Measurements from ENCODE around the gene MTHFS. TPM values are rescaled to one million over a fixed set of nuclear protein-coding genes. Genes with fewer than 3 reads are reported as not detected.
"Not testable (repeated sequence)": the region's sequence is repeated elsewhere in the genome, so short reads cannot be mapped to it uniquely, and the experiment has no call there.

MTHFS gene
- total and polyA plus RNA-seq, 2 donors (not counting 3 experiments of a cell fraction or from before 2014, with no cell fraction given): 9.3 to 15.7 TPM

DNA sequence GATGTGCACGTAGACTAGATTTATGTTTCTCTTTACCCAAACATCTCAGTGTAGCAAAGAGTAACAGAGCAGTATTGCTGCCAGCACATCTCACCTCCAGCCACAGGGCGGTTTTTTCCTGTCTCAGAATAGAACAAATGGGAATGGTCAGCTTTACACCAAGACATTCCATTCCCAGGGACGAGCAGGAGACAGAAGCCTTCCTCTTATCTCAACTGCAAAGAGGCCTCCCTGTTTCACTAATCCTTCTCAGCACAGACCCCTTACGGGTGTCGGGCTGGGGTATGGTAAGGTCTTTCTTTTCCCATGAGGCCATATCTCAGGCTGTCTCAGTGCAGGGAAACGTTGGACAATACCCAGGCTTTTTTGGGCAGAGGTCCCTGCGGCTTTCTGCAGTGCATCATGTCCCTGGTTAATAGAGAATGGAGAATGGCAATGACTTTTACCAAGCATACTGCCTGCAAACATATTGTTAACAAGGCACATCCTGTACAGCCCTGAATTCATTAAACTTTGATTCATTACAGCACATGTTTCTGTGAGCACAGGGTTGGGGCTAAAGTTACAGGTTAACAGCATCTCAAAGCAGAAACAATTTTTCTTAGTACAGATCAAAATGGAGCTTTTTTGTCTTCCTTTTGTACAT lies 38.9 kb upstream of the MTHFS start:
- H4K20me1 ChIP-seq (replicated peaks; ENCODE audit: control insufficient read depth, extremely low read depth, insufficient read depth, low read length); H3K79me2 ChIP-seq (ENCODE audit: control insufficient read depth, insufficient read depth, low read length); FAIRE-seq; dilution Hi-C loops (cut with MboI; ENCODE audit: extremely low pct_ligation_motif_present, low sequenced_read_pairs); H3K4me2 ChIP-seq (ENCODE audit: insufficient read depth, low read length); H2AFZ ChIP-seq (ENCODE audit: low read depth, low read length); H3K4me1 ChIP-seq (ENCODE audit: control insufficient read depth, extremely low read depth, insufficient read depth, low read length); H3K27ac ChIP-seq (ENCODE audit: insufficient read depth, low read depth, low read length); H3K4me3 ChIP-seq (replicated peaks in 1 of 3; ENCODE audit: insufficient read depth in 1 of 3, low read depth in 1 of 3, low read length in 3 of 3); H3K9ac ChIP-seq (replicated peaks; ENCODE audit: extremely low read depth, insufficient read depth, low read length); H3K9me3 ChIP-seq (replicated peaks; ENCODE audit: control insufficient read depth, insufficient read depth, low read length); H3K36me3 ChIP-seq (ENCODE audit: control insufficient read depth in 2 of 2, extremely low read depth in 1 of 2, insufficient read depth in 2 of 2, low read length in 2 of 2); intact Hi-C loops (cut with micrococcal nuclease); BruUV-seq (replicated peaks); H3K27me3 ChIP-seq (ENCODE audit: control insufficient read depth in 2 of 2, insufficient read depth in 2 of 2, low read length in 2 of 2); POLR2A ChIA-PET; H3K9me1 ChIP-seq (replicated peaks; ENCODE audit: control insufficient read depth, extremely low read depth, insufficient read depth, low read length); DNase-seq (ENCODE audit: low read depth, low spot score); CTCF ChIA-PET: not testable (repeated sequence)

DNA sequence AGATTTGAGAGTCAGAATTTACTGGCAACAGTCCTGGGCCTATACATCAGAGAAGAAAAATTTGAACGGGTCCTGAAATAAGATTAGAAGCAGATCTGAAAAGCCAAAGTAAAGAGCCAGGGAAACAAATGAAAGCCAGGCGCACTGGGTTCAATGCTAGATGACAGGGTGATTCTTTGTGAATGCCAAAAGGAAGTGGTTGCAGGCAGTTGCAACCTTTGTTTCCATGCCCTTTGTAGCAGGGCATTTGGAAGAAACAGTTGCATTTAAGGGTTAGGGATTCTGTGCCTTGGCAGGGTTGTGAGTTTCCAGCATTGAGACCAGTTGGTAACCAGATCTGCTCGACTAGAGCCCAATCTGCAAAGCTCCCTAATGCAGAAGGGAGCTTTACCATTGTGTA lies 36.4 kb upstream of the MTHFS start:
- no peak overlapping the region for H3K27ac ChIP-seq (ENCODE audit: insufficient read depth, low read depth, low read length)
- no peak overlapping the region for H3K9ac ChIP-seq (replicated peaks; ENCODE audit: extremely low read depth, insufficient read depth, low read length)
- CTCF ChIA-PET: no interaction called here
- H3K27me3 ChIP-seq (ENCODE audit: control insufficient read depth in 2 of 2, insufficient read depth in 2 of 2, low read length in 2 of 2): peaks cover 0 to 4% of the 10 kb centered on the region in 2 experiments
- no peaks in the 10 kb centered on the region for H3K9me3 ChIP-seq (replicated peaks; ENCODE audit: control insufficient read depth, insufficient read depth, low read length)
- H3K79me2 ChIP-seq (ENCODE audit: control insufficient read depth, insufficient read depth, low read length): no peaks in the 10 kb centered on the region
- intact Hi-C loops (cut with micrococcal nuclease): no loop called here
- no peaks in the 10 kb centered on the region for H3K36me3 ChIP-seq (ENCODE audit: control insufficient read depth in 2 of 2, extremely low read depth in 1 of 2, insufficient read depth in 2 of 2, low read length in 2 of 2)
- no peaks in the 10 kb centered on the region for H4K20me1 ChIP-seq (replicated peaks; ENCODE audit: control insufficient read depth, extremely low read depth, insufficient read depth, low read length)
- no TSS peak for BruUV-seq (replicated peaks)
- FAIRE-seq (no peak), DNase-seq (ENCODE audit: low read depth, low spot score) (no peak)
- H3K4me2 ChIP-seq (ENCODE audit: insufficient read depth, low read length): no peak overlapping the region
- H3K9me1 ChIP-seq (replicated peaks; ENCODE audit: control insufficient read depth, extremely low read depth, insufficient read depth, low read length): no peaks in the 10 kb centered on the region
- no peak overlapping the region for H3K4me3 ChIP-seq (replicated peaks in 1 of 3; ENCODE audit: insufficient read depth in 1 of 3, low read depth in 1 of 3, low read length in 3 of 3)
- TF ChIP-seq POLR2AphosphoS5 (IDR thresholded peaks at IDR 0.05; ENCODE audit: insufficient read depth, low read depth, low read length): no peak
- no peak for TF ChIP-seq JUN (IDR thresholded peaks at IDR 0.05; ENCODE audit: borderline replicate concordance, insufficient read depth, insufficient read length, low read depth)
- no peak for TF ChIP-seq MYC (IDR thresholded peaks at IDR 0.05; ENCODE audit: low read depth, low read length)
- TF ChIP-seq EZH2 (IDR thresholded peaks at IDR 0.05; ENCODE audit: borderline replicate concordance, low read depth, low read length, severe bottlenecking): no peak
- no peak for TF ChIP-seq FOS (IDR thresholded peaks at IDR 0.05; ENCODE audit: borderline replicate concordance, insufficient read depth, low read length)
- no peak for TF ChIP-seq GATA2 (IDR thresholded peaks at IDR 0.05; ENCODE audit: insufficient read depth, insufficient read length, low read depth, low read length)
- TF ChIP-seq, protein P1, sequence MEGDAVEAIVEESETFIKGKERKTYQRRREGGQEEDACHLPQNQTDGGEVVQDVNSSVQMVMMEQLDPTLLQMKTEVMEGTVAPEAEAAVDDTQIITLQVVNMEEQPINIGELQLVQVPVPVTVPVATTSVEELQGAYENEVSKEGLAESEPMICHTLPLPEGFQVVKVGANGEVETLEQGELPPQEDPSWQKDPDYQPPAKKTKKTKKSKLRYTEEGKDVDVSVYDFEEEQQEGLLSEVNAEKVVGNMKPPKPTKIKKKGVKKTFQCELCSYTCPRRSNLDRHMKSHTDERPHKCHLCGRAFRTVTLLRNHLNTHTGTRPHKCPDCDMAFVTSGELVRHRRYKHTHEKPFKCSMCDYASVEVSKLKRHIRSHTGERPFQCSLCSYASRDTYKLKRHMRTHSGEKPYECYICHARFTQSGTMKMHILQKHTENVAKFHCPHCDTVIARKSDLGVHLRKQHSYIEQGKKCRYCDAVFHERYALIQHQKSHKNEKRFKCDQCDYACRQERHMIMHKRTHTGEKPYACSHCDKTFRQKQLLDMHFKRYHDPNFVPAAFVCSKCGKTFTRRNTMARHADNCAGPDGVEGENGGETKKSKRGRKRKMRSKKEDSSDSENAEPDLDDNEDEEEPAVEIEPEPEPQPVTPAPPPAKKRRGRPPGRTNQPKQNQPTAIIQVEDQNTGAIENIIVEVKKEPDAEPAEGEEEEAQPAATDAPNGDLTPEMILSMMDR (IDR thresholded peaks at IDR 0.05; ENCODE audit: extremely low read depth in 1 of 2, insufficient read depth in 1 of 2, low read depth in 1 of 2, low read length in 2 of 2): no peak
- TF ChIP-seq POLR2A (IDR thresholded peaks at IDR 0.05; ENCODE audit: low read depth, low read length): no peak
- TF ChIP-seq, protein P2, sequence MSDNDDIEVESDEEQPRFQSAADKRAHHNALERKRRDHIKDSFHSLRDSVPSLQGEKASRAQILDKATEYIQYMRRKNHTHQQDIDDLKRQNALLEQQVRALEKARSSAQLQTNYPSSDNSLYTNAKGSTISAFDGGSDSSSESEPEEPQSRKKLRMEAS (IDR thresholded peaks at IDR 0.05; ENCODE audit: insufficient read depth, insufficient read length): no peak
- no peaks in the 10 kb centered on the region for H3K4me1 ChIP-seq (ENCODE audit: control insufficient read depth, extremely low read depth, insufficient read depth, low read length)
- POLR2A ChIA-PET: no interaction called here
- no peak overlapping the region for H2AFZ ChIP-seq (ENCODE audit: low read depth, low read length)
- dilution Hi-C loops (cut with MboI; ENCODE audit: extremely low pct_ligation_motif_present, low sequenced_read_pairs): no loop called here

Data from endothelial cell of umbilical vein (primary cell).